NCI-H2107 treated with DMSO at 0.1 percent for 48 hours (cell line): ENCODE measurements around the gene OR11H7.
A peak's percentile ranks its signal among the peaks of the same experiment; 100 is the strongest.
"Not testable (repeated sequence)": the region's sequence is repeated elsewhere in the genome, so short reads cannot be mapped to it uniquely, and the experiment has no call there.

Source experiments
- DNase-seq: peaks from one replicate; lab custom pipeline; 2025; ENCODE audit not compliant: unreplicated experiment; lab: John Stamatoyannopoulos, UW

OR11H7 gene

DNA sequence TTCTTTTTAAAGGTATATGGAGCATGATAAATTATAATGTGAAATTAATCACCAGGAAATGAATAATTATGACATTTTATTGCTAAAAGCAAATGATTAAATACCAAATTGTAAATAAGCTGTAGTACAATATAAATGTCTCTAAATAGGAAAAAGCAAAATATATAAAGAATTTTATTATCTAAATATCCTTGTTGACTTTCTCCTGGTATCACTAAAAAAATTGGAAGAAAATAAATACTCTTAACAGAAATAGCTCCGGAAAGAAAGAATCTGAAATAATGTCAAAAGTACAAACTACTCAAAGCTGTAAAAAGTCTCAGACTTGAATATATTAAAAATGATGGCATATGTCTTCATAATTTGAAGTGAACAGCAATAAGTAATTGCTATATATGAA, at the start of gene OR11H7:
Gene OR11H7 (plus strand): TSS at position 301 of the 400 bp plus-strand sequence.
- DNase-seq = no peak

GRCh38 chr14:20179218-20179617, 49.6 kb upstream of the OR11H7 start:
- DNase-seq = no peak

GRCh38 chr14:20179880-20180279, 48.9 kb upstream of the OR11H7 start:
- DNase-seq = no peak

- DNase-seq = no peak
Observed at GRCh38 chr14:20180486-20180885, 48.3 kb upstream of the OR11H7 start.

GRCh38 chr14:20184181-20184580, 44.6 kb upstream of the OR11H7 start:
- DNase-seq = no peak

GRCh38 chr14:20190596-20190995, 38.2 kb upstream of the OR11H7 start, which contains the start of gene OR11G2:
Gene OR11G2 (plus strand): TSS chr14:20190896. CDS start chr14:20197438, 6,542 bp downstream.
- DNase-seq = no peak

DNA sequence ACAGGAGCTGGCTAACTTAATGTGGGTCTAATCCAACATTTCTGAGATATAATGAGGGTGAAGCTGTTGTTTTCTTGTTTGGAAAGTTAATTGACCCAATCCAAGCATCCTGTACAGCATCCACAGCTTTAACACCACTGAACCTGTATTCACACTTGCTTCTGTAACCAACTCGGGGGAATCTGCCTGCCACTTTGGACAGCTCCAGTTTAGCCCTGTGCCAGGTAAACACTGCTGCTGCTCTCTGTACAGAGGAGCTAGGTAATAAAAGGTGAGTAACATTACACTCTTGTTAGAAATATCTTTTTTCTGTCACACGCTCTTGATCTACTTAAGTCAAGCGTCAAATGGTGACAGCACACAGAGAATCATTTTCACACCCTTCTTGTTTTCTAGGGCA, 37.4 kb upstream of the OR11H7 start:
- DNase-seq = no peak

- DNase-seq = no peak
Observed at GRCh38 chr14:20194101-20194500, 34.7 kb upstream of the OR11H7 start.

- DNase-seq = not testable (repeated sequence)
Observed at GRCh38 chr14:20195170-20195569, 33.6 kb upstream of the OR11H7 start.

GRCh38 chr14:20195911-20196310, 32.9 kb upstream of the OR11H7 start:
- DNase-seq = no peak

DNA sequence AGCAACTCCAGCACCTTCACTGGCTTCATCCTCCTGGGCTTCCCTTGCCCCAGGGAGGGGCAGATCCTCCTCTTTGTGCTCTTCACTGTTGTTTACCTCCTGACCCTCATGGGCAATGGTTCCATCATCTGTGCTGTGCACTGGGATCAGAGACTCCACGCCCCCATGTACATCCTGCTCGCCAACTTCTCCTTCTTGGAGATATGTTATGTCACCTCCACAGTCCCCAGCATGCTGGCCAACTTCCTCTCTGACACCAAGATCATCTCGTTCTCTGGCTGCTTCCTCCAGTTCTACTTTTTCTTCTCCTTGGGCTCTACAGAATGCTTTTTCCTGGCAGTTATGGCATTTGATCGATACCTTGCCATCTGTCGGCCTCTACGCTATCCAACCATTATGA, 31.3 kb upstream of the OR11H7 start:
- DNase-seq = no peak

GRCh38 chr14:20198991-20199390, 29.8 kb upstream of the OR11H7 start:
- DNase-seq = no peak

DNA sequence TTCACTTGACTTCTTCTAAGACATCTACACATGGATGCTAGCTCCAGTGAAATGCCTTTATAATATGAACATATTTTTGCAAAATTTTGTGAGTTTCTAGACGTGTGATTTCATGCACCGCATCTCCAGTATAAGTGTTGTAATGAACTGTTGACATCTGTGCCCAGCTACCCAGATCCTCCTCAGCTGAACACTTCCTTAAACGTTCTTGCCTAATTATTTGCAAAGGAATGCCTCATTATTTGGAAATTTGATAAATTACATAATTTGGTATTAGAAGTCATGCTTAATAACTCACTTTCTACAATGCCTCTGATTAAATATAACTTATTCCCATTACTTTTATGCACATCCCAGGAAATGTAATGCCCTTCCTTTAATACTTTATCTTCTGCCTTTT, 24.1 kb upstream of the OR11H7 start:
- DNase-seq = no peak

DNA sequence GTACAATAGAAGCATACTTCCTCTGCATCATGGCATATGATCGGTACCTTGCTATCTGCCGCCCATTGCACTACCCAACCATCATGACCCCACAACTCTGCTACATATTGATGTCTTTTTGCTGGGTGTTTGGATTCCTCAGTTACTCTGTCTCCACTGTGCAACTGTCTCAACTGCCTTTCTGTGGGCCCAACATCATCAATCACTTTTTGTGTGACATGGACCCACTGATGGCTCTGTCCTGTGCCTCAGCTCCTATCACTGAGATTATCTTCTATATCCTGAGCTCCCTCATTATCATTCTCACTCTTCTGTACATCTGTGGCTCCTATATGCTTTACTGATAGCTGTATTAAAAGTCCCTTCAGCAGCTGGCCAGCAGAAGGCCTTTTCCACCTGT, 19.2 kb upstream of the OR11H7 start:
- DNase-seq = no peak

GRCh38 chr14:20212406-20212805, 16.4 kb upstream of the OR11H7 start:
- not testable (repeated sequence) for DNase-seq

DNA sequence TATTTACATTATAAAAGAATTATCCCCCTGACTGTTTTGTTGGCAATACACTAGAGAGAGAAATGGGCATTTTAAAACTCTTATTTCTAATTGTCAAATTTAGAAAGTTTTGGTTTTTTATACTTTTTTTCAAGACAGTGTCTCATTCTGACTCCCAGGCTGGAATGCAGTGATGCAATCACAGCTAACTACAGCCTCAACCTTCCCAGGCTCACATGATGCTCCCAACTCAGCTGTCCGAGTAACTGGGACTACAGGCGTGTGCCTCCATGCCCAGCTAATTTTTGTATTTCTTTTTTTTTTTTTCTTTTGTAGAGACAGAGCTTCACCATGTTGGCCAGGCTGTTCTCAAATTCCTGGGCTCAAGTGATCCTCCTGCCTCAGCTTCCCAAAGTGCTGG, 13.6 kb upstream of the OR11H7 start:
- no peak for DNase-seq

GRCh38 chr14:20219033-20219432, 9.7 kb upstream of the OR11H7 start:
- no peak for DNase-seq

DNA sequence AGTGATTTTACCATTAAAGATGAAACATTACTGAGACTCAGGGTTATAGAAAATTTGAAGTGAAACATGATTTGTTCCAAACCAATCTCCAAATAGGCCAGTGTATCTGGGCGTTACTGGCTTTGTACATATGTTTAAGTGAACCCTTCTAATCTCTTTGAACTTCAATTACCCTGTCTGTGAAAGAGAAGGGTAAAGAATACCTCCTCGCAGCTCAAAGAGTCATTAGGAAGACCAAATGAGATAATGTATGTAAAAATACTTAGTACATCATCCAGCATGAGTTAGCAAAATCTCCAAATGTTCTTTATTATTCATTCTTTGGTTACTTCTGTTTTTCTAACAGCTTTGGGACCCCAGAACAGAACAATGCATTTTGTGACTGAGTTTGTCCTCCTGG, 5.4 kb upstream of the OR11H7 start, which contains the start of gene OR11H6:
Gene OR11H6 (plus strand): TSS at position 301 of the 400 bp plus-strand sequence. CDS start 0 bp downstream, at position 301.
- DNase-seq = no peak

GRCh38 chr14:20235415-20235814, 6.6 kb downstream of the OR11H7 start:
- DNase-seq = not testable (repeated sequence)

- peak; percentile 35 for DNase-seq
Observed at GRCh38 chr14:20247646-20248246, 19.0 kb downstream of the OR11H7 start.

DNA sequence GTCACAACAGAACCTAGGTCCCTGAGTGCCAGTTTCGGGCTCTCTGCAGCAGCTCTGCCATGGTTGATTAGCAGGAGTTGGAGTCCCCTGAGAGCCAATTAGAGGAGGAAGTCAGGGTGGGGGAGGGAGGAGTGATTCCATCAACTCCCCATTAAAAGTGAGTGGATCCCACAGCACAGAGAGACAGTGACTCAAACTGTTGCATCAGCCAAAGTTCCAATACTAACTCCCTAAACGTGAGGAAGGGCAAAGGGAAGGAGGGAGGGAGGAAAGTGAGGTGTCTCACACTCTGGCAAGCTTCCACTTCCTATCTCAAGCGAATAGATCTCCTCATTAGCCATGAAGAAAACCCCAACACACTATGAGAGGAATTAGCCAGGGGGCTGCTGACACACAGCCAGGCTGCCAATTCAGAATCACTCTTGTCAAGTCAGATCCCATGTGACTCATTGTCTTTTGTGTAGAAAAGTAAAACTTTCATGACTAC, 33.9 kb downstream of the OR11H7 start:
- DNase-seq = no peak

DNA sequence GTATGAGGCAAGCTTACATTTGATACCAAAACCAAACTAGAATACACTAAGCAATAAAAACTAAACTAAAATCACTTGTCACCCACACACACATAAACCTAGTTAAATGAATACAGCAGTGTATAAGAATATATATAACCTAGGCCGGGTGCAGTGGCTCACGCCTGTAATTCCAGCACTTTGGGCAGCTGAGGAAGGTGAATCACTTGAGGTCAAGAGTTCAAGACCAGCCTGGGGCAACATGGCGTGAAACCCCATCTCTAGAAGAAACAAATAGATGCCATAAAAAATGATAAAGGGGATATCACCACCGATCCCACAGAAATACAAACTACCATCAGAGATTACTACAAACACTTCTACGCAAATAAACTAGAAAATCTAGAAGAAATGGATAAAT, 35.6 kb downstream of the OR11H7 start:
- DNase-seq = not testable (repeated sequence)

DNA sequence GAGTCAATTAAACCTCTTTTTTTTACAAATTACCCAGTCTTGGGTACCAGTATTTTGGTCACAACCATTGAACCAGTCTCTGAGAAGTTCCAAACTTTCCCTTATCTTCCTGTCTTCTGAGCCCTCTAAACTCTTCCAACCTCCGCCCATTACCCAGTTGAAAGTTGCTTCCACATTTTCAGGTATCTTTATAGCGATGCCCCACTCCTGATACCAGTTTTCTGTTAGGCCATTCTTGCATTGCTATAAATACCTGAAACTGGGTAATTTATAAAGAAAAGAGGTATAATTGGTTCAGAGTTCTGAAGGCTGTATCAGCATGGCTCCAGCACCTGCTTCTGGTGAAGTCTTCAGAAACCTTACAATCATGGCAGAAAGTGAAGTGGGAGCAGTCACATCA, 45.3 kb downstream of the OR11H7 start:
- no peak for DNase-seq
